B cell (primary cell): Measurements from ENCODE around the gene FSHB. TPM values are rescaled to one million over a fixed set of nuclear protein-coding genes. Genes with fewer than 3 reads are reported as not detected.
A peak's percentile ranks its signal among the peaks of the same experiment; 100 is the strongest.

Experiments
- ATAC-seq: fragments of 200-7000 bp; cut with Tn5 transposase; one replicate; pipeline ENCODE4 v1.10.0; 2021; ENCODE audit warnings: low read depth, mild to moderate bottlenecking, moderate number of reproducible peaks, moderate library complexity
- CTCF ChIA-PET: fragments of 350-600 bp; sonication (Branson Sonifier 250); formaldehyde crosslinking; loops from one replicate; lab custom pipeline; 2021; ENCODE audit warnings: antibody characterized with exemption, inconsistent platforms; lab: Charles Lee
- POLR2A ChIA-PET: fragments of 350-600 bp; sonication (Branson Sonifier 250); formaldehyde crosslinking; loops from one replicate; lab custom pipeline; 2021; ENCODE audit warnings: antibody characterized with exemption; lab: Charles Lee
- DNase-seq: peaks from one replicate; pipeline ENCODE4 v3.0.0; 2013
- H2AFZ ChIP-seq: 2 replicates; pipeline ENCODE4 v1.6.1; 2012; ENCODE audit warnings: mild to moderate bottlenecking, low read depth, low read length; ENCODE audit not compliant: insufficient read depth, poor library complexity, severe bottlenecking
- H3K27ac ChIP-seq, 2 donors: 1 replicate in 1 of 2; 2 replicates in 1 of 2; pipeline ENCODE4 v1.5.1; 2012 to 2013; ENCODE audit warnings: low read length in 2 of 2, mild to moderate bottlenecking in 2 of 2, moderate library complexity in 1 of 2
- H3K27me3 ChIP-seq, 4 experiments: fragments of 200-600 bp in 1 of 4; sonication (generic) in 1 of 4; replicated peaks in 1 of 4; 1 replicate in 2 of 4; 2 replicates in 2 of 4; pipeline versions ENCODE4 v1.6.1 to v1.7.0; 2013 to 2016; ENCODE audit warnings: low read length in 3 of 4, mild to moderate bottlenecking in 2 of 4, mixed read lengths in 1 of 4, moderate library complexity in 1 of 4; ENCODE audit not compliant: insufficient read depth in 4 of 4, control insufficient read depth in 3 of 4; ENCODE audit errors: control extremely low read depth in 1 of 4
- H3K36me3 ChIP-seq, 2 experiments: replicated peaks in 1 of 2; 1 replicate in 1 of 2; 2 replicates in 1 of 2; pipeline versions ENCODE4 v1.6.1 to v1.7.1; 2013; ENCODE audit warnings: low read length in 1 of 2; ENCODE audit not compliant: insufficient read depth in 2 of 2, control insufficient read depth in 1 of 2; ENCODE audit errors: control extremely low read depth in 1 of 2, extremely low read depth in 1 of 2
- H3K4me1 ChIP-seq, 2 donors: fragments of 200-600 bp in 1 of 2; sonication (generic) in 1 of 2; 1 replicate in 1 of 2; 2 replicates in 1 of 2; pipeline versions ENCODE4 v1.5.1 to v1.6.1; 2013 to 2017; ENCODE audit warnings: low read length in 2 of 2; ENCODE audit not compliant: control insufficient read depth in 2 of 2, insufficient read depth in 2 of 2
- H3K4me2 ChIP-seq: replicated peaks from 2 replicates; pipeline ENCODE3; 2012; ENCODE audit warnings: mild to moderate bottlenecking, low read depth, low read length; ENCODE audit not compliant: poor library complexity, severe bottlenecking
- H3K4me3 ChIP-seq, 5 experiments: fragments of 200-600 bp in 1 of 5; sonication (generic) in 1 of 5; 1 replicate in 3 of 5; 2 replicates in 2 of 5; pipeline versions ENCODE4 v1.5.1 to v1.7.0; 2011 to 2016; ENCODE audit warnings: low read length in 4 of 5, mild to moderate bottlenecking in 4 of 5, low read depth in 2 of 5, control low read depth in 1 of 5, moderate library complexity in 1 of 5; ENCODE audit not compliant: insufficient read depth in 1 of 5; ENCODE audit errors: control extremely low read depth in 1 of 5, extremely low read depth in 1 of 5
- H3K79me2 ChIP-seq: fragments of 200-600 bp; sonication (generic); one replicate; pipeline ENCODE4 v1.6.0; 2016; ENCODE audit warnings: low read length; ENCODE audit not compliant: control insufficient read depth, insufficient read depth
- H3K9ac ChIP-seq: fragments of 200-600 bp; sonication (generic); 2 replicates; pipeline ENCODE4 v1.6.1; 2017; ENCODE audit warnings: mild to moderate bottlenecking, low read length, moderate library complexity
- H3K9me3 ChIP-seq, 3 donors: one replicate each; pipeline versions ENCODE4 v1.6.1 to v1.7.1; 2013; ENCODE audit warnings: low read length in 2 of 3; ENCODE audit not compliant: control insufficient read depth in 2 of 3, insufficient read depth in 1 of 3; ENCODE audit errors: control extremely low read depth in 1 of 3
- H4K20me1 ChIP-seq: 2 replicates; pipeline ENCODE4 v1.6.0; 2012; ENCODE audit warnings: mild to moderate bottlenecking, low read length; ENCODE audit not compliant: insufficient read depth, control insufficient read depth, poor library complexity, severe bottlenecking
- H3K27ac Mint-ChIP-seq: one replicate; pipeline ENCODE4 v1.8.0; 2021; ENCODE audit warnings: mixed read lengths
- H3K27me3 Mint-ChIP-seq: one replicate; pipeline ENCODE4 v1.8.0; 2021; ENCODE audit warnings: mixed read lengths
- H3K4me1 Mint-ChIP-seq: one replicate; pipeline ENCODE4 v1.8.0; 2021; ENCODE audit warnings: mixed read lengths
- H3K4me3 Mint-ChIP-seq: one replicate; pipeline ENCODE4 v1.8.0; 2021; ENCODE audit warnings: mixed read lengths
- H3K9me3 Mint-ChIP-seq: one replicate; pipeline ENCODE4 v1.8.0; 2022; ENCODE audit warnings: mixed read lengths; ENCODE audit not compliant: insufficient read depth
- CTCF ChIP-seq: fragments of 200-600 bp; IDR thresholded peaks from one replicate; pipeline ENCODE4 v1.8.0; 2022; ENCODE audit warnings: antibody characterized with exemption, mild to moderate bottlenecking
- EZH2 ChIP-seq: IDR thresholded peaks from 2 replicates; pipeline ENCODE4 v1.6.1; 2012; ENCODE audit warnings: borderline replicate concordance, low read depth, mild to moderate bottlenecking, moderate library complexity, low read length; ENCODE audit not compliant: insufficient read depth, poor library complexity, severe bottlenecking
- WGBS: methylation state at CpG from one replicate; pipeline ENCODE4 v1.1.5; 2013; ENCODE audit warnings: missing lambda C conversion rate; ENCODE audit not compliant: insufficient coverage; 5-methylcytosine and 5-hydroxymethylcytosine counted together
- intact Hi-C: fragments of 100-400 bp; cut with micrococcal nuclease; formaldehyde crosslinking; loops from one replicate; pipeline ENCODE4 v1.10.0; 2022
- polyA plus RNA-seq: library from polyadenylated mRNA; depleted of rRNA; stranded (reverse); fragments of >200 nt; gene quantifications from 2 replicates; pipeline ENCODE4 v1.2.3, GENCODE V29; 2012
- total RNA-seq, 2 donors: library from RNA; stranded (reverse); fragments of 120-200 nt in 1 of 2; gene quantifications; 1 replicate in 1 of 2; 2 replicates in 1 of 2; pipeline versions ENCODE4 v1.2.3 to v1.2.4, GENCODE V29; 2013 to 2022

Gene FSHB
- total and polyA plus RNA-seq, 2 donors (not counting 1 experiment from before 2014, with no cell fraction given): not detected

GRCh38 chr11:30279796-30280195 lies 49.0 kb downstream of the FSHB start:
- ChIA-PET CTCF (no interaction called here), POLR2A (no interaction called here)
- Histone ChIP-seq H2AFZ (no peak overlapping the region), H3K4me1 (peaks cover 12 to 19% of the 10 kb centered on the region in 2 donors), H3K9me3 (peaks cover 0 to 3% (median 0%) of the 10 kb centered on the region in 3 donors), H3K4me3 (no peak overlapping the region), H3K79me2 (no peaks in the 10 kb centered on the region), H3K9ac (no peak overlapping the region), H3K4me2 (no peak overlapping the region), H3K27me3 (peaks cover 0 to 3% (median 0%) of the 10 kb centered on the region in 4 experiments), H4K20me1 (no peaks in the 10 kb centered on the region), H3K27ac (no peak overlapping the region), H3K36me3 (no peaks in the 10 kb centered on the region)
- H3K27me3 Mint-ChIP-seq: peaks cover 12% of the 10 kb centered on the region
- ATAC-seq (no peak), DNase-seq (no peak)
- TF ChIP-seq CTCF (no peak), EZH2 (no peak)
- no peak overlapping the region for H3K27ac Mint-ChIP-seq
- peaks cover 13% of the 10 kb centered on the region for H3K4me1 Mint-ChIP-seq
- intact Hi-C loops: no loop called here
- H3K9me3 Mint-ChIP-seq: no peaks in the 10 kb centered on the region
- no peak overlapping the region for H3K4me3 Mint-ChIP-seq
- WGBS: no CpG with 5 or more reads among the region's 2 CpGs

DNA sequence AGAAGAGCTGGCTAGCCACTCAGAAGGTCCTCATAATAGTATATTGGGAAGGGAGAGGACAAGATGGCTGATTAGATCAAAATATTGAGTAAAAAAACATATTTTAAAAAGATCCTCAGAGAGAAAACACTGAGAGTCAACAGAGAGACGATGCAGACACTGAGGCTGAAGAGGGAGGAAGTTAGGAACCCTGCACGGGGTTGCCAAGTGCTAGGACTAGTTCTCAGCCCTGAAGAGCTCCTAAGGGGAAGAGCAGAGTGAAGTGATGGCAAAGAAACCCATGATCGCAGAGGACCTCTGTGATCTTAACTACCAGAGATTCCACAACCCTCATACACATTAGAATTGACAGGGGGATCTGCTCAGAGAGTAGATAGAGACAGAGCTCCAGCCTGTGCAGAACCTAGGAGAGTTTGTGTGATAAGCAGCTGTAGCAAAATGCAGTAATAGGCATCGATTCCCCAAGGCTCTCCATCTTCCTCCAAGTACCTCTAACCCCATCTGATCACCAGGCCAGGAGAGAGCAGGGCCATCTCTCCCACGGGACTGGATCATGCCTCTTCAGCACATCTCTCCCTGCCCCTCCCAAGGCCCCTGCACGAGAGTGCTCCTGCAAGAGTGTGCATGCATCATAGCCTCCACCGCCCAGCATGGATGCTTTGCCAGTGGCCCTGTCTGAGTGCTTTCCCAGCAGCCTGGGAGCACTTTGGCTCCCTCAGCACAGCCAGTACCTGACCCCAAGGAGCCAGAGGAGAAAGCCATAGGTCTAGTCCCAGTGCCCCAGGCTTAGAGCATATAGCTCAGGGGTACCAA lies 50.9 kb downstream of the FSHB start:
- Mint-ChIP-seq H3K27ac (no peak overlapping the region), H3K9me3 (no peaks in the 10 kb centered on the region), H3K4me1 (peaks cover 13% of the 10 kb centered on the region), H3K27me3 (no peaks in the 10 kb centered on the region), H3K4me3 (peak overlapping the region; percentile 1)
- Histone ChIP-seq H3K9me3 (peaks cover 0 to 3% (median 0%) of the 10 kb centered on the region in 3 donors), H3K9ac (no peak overlapping the region), H3K36me3 (no peaks in the 10 kb centered on the region), H3K4me1 (peaks cover 12 to 19% of the 10 kb centered on the region in 2 donors), H3K4me2 (peak overlapping the region; percentile 42), H3K79me2 (no peaks in the 10 kb centered on the region), H3K27me3 (no peaks in the 10 kb centered on the region), H4K20me1 (no peaks in the 10 kb centered on the region), H3K27ac (no peak overlapping the region), H2AFZ (peak overlapping the region; percentile 48), H3K4me3 (no peak overlapping the region)
- intact Hi-C loops: no loop called here
- ATAC-seq (no peak), DNase-seq (no peak)
- ChIA-PET CTCF (no interaction called here), POLR2A (no interaction called here)
- no peak for TF ChIP-seq EZH2
- 68% methylated on average over 5 of the region's 7 CpGs for WGBS
